Thyroid gland (tissue), 4 donors: ENCODE results near the gene MAP3K3. TPM values are rescaled to one million over a fixed set of nuclear protein-coding genes. Genes with fewer than 3 reads are reported as not detected.

Experiments used
- DNase-seq, 2 donors: peaks; one replicate each; pipeline ENCODE4 v3.0.0-alpha.2; 2019
- H3K27ac ChIP-seq, 3 donors: fragments of 200-600 bp; sonication (generic); 1 replicate in 2 of 3; 2 replicates in 1 of 3; pipeline ENCODE4 v1.5.1; 2016 to 2019; ENCODE audit warnings: mild to moderate bottlenecking in 1 of 3, moderate library complexity in 1 of 3
- H3K27me3 ChIP-seq: fragments of 200-600 bp; sonication (generic); one replicate; pipeline ENCODE4 v1.5.1; 2019
- H3K36me3 ChIP-seq, 2 donors: fragments of 200-600 bp; sonication (generic); one replicate each; pipeline ENCODE4 v1.5.1; 2016 to 2019
- H3K4me1 ChIP-seq, 2 donors: fragments of 200-600 bp; sonication (generic); one replicate each; pipeline ENCODE4 v1.5.1; 2017 to 2019
- H3K4me3 ChIP-seq, 3 donors: fragments of 200-600 bp; sonication (generic); replicated peaks in 1 of 3; 1 replicate in 2 of 3; 2 replicates in 1 of 3; pipeline ENCODE4 v1.5.1; 2016; ENCODE audit warnings: mild to moderate bottlenecking in 1 of 3
- H3K9me3 ChIP-seq: fragments of 200-600 bp; sonication (generic); one replicate; pipeline ENCODE4 v1.5.1; 2017
- CTCF ChIP-seq, 6 experiments: fragments of 200-600 bp in 3 of 6; fragments of 450-650 bp in 3 of 6; sonication (generic) in 3 of 6; IDR thresholded peaks; one replicate each; pipeline ENCODE4 v1.5.1; 2016 to 2019; ENCODE audit warnings: antibody characterized with exemption in 6 of 6, mild to moderate bottlenecking in 2 of 6, inconsistent platforms in 1 of 6, moderate library complexity in 1 of 6
- POLR2A ChIP-seq, 2 donors: fragments of 450-650 bp; IDR thresholded peaks; one replicate each; pipeline ENCODE4 v1.6.1; 2017; ENCODE audit warnings: antibody characterized with exemption in 2 of 2, mild to moderate bottlenecking in 2 of 2, moderate library complexity in 1 of 2
- WGBS, 2 donors: methylation state at CpG; one replicate each; pipeline ENCODE4 v1.1.5; 2017; 5-methylcytosine and 5-hydroxymethylcytosine counted together
- intact Hi-C: fragments of 100-400 bp; cut with DNase I; formaldehyde crosslinking; loops from one replicate; pipeline ENCODE4 v1.15.1; 2023
- total RNA-seq, 4 donors: library from RNA; depleted of rRNA; stranded (reverse); fragments of >200 nt; gene quantifications; one replicate each; pipeline ENCODE4 v1.2.3, GENCODE V29; 2016

The MAP3K3 gene
- total RNA-seq, 4 donors from 2014 or later, result 38.6 to 68.0 (median 43.8) TPM

- no peak for DNase-seq
- Histone ChIP-seq H3K27me3 (no peaks in the 10 kb centered on the region), H3K4me3 (no peak overlapping the region), H3K36me3 (peaks cover 0 to 5% of the 10 kb centered on the region in 2 donors), H3K9me3 (no peaks in the 10 kb centered on the region), H3K27ac (no peak overlapping the region), H3K4me1 (no peaks in the 10 kb centered on the region)
- WGBS, 2 donors, result 85 to 86% methylated on average over 1 of the region's 1 CpG
- TF ChIP-seq CTCF (IDR thresholded peaks at IDR 0.05), result no peak
- no peak for TF ChIP-seq POLR2A (IDR thresholded peaks at IDR 0.05)
- intact Hi-C loops, result no loop called here
Observed at GRCh38 chr17:63646488-63646806, 24.2 kb downstream of the MAP3K3 start.

GRCh38 chr17:63647065-63647725 lies 25.0 kb downstream of the MAP3K3 start:
- DNase-seq, result no peak
- no peaks in the 10 kb centered on the region for H3K4me1 ChIP-seq
- H3K27me3 ChIP-seq, result no peaks in the 10 kb centered on the region
- no peaks in the 10 kb centered on the region for H3K9me3 ChIP-seq
- TF ChIP-seq POLR2A (IDR thresholded peaks at IDR 0.05), result no peak
- no peak overlapping the region for H3K4me3 ChIP-seq
- H3K36me3 ChIP-seq, result peaks cover 0 to 5% of the 10 kb centered on the region in 2 donors
- 86 to 91% methylated on average over 4 of the region's 4 CpGs for WGBS, 2 donors
- no peak overlapping the region for H3K27ac ChIP-seq
- intact Hi-C loops, result no loop called here

- no peak overlapping the region for H3K27ac ChIP-seq
- intact Hi-C loops, result no loop called here
- H3K4me1 ChIP-seq, result no peaks in the 10 kb centered on the region
- H3K9me3 ChIP-seq, result no peaks in the 10 kb centered on the region
- peaks cover 6 to 8% of the 10 kb centered on the region in 2 donors for H3K36me3 ChIP-seq
- H3K27me3 ChIP-seq, result no peaks in the 10 kb centered on the region
- no peak overlapping the region for H3K4me3 ChIP-seq
- TF ChIP-seq POLR2A (IDR thresholded peaks at IDR 0.05) (no peak), CTCF (IDR thresholded peaks at IDR 0.05) (no peak)
- DNase-seq, result no peak
Observed at GRCh38 chr17:63647936-63648335, 25.7 kb downstream of the MAP3K3 start.

GRCh38 chr17:63649813-63650212 lies 27.6 kb downstream of the MAP3K3 start:
- 91 to 100% methylated on average over 1 of the region's 1 CpG for WGBS, 2 donors
- Histone ChIP-seq H3K4me3 (no peak overlapping the region), H3K9me3 (no peaks in the 10 kb centered on the region), H3K4me1 (peaks cover 0 to 4% of the 10 kb centered on the region in 2 donors), H3K27me3 (no peaks in the 10 kb centered on the region), H3K36me3 (peaks cover 7 to 12% of the 10 kb centered on the region in 2 donors), H3K27ac (no peak overlapping the region)
- intact Hi-C loops, result no loop called here
- TF ChIP-seq POLR2A (IDR thresholded peaks at IDR 0.05) (no peak), CTCF (IDR thresholded peaks at IDR 0.05) (no peak)
- no peak for DNase-seq

GRCh38 chr17:63652106-63652505 lies 29.9 kb downstream of the MAP3K3 start:
- no peak for DNase-seq
- Histone ChIP-seq H3K4me3 (no peak overlapping the region), H3K4me1 (peaks cover 0 to 5% of the 10 kb centered on the region in 2 donors), H3K36me3 (peaks cover 7 to 9% of the 10 kb centered on the region in 2 donors), H3K27ac (no peak overlapping the region), H3K27me3 (no peaks in the 10 kb centered on the region), H3K9me3 (no peaks in the 10 kb centered on the region)
- no peak for TF ChIP-seq CTCF (IDR thresholded peaks at IDR 0.05)
- TF ChIP-seq POLR2A (IDR thresholded peaks at IDR 0.05), result no peak
- intact Hi-C loops, result no loop called here
- WGBS, 2 donors, result 77 to 84% methylated on average over 3 of the region's 3 CpGs
